HEK293 (cell line): ENCODE results near the gene MATN1.

Experiments
- CTCF ChIA-PET: fragments of 350-600 bp; formaldehyde crosslinking; extraction: SDS; loops from one replicate; lab custom pipeline; 2021; ENCODE audit warnings: antibody characterized with exemption; lab: Yijun Ruan, JAX
- POLR2A ChIA-PET: fragments of 300-600 bp; formaldehyde crosslinking; extraction: SDS; loops from one replicate; lab custom pipeline; 2020; ENCODE audit warnings: antibody characterized with exemption, inconsistent platforms; lab: Yijun Ruan, JAX
- H3K27ac ChIP-seq: fragments of 200-500 bp; sonication (Bioruptor generic); 2 replicates; pipeline ENCODE4 v1.5.1; 2014; ENCODE audit warnings: low read depth, low read length, control low read depth, inconsistent platforms; ENCODE audit errors: extremely low read depth
- H3K36me3 ChIP-seq, 2 experiments: fragments of 200-500 bp in 1 of 2; sonication (Bioruptor generic) in 1 of 2; 1 replicate in 1 of 2; 2 replicates in 1 of 2; pipeline ENCODE4 v1.5.1; 2014 to 2017; ENCODE audit warnings: inconsistent platforms in 2 of 2, low read length in 2 of 2; ENCODE audit not compliant: control insufficient read depth in 2 of 2, insufficient read depth in 1 of 2
- H3K4me1 ChIP-seq: fragments of 200-500 bp; sonication (Bioruptor generic); 2 replicates; pipeline ENCODE4 v1.5.1; 2014; ENCODE audit warnings: mild to moderate bottlenecking, low read length, inconsistent platforms; ENCODE audit not compliant: control insufficient read depth, insufficient read depth
- H3K4me3 ChIP-seq: 2 replicates; pipeline ENCODE4 v1.5.1; 2011; ENCODE audit warnings: low read depth, mild to moderate bottlenecking, control low read depth, low read length, moderate library complexity
- H3K9me3 ChIP-seq: fragments of 200-500 bp; sonication (Bioruptor generic); 2 replicates; pipeline ENCODE4 v1.5.1; 2014; ENCODE audit warnings: low read depth, low read length, inconsistent platforms; ENCODE audit not compliant: control insufficient read depth, insufficient read depth
- ZBTB20 ChIP-seq: fragments of 450-650 bp; formaldehyde crosslinking; IDR thresholded peaks from 2 replicates; pipeline ENCODE4 v1.5.1; 2016; ENCODE audit warnings: missing biosample characterization, missing genetic modification characterization
- ZNF184 ChIP-seq: fragments of 450-650 bp; IDR thresholded peaks from 2 replicates; pipeline ENCODE4 v1.5.1; 2018; ENCODE audit warnings: missing biosample characterization, mild to moderate bottlenecking, missing genetic modification characterization
- ZNF335 ChIP-seq: fragments of 450-650 bp; formaldehyde crosslinking; conservative IDR thresholded peaks from 2 replicates; pipeline ENCODE4 v1.5.1; 2016; ENCODE audit warnings: missing biosample characterization, missing genetic modification characterization
- ZNF426 ChIP-seq: fragments of 450-650 bp; formaldehyde crosslinking; IDR thresholded peaks from 2 replicates; pipeline ENCODE4 v1.5.1; 2017; ENCODE audit warnings: missing biosample characterization, missing genetic modification characterization, mild to moderate bottlenecking, inconsistent platforms, moderate library complexity
- ZNF514 ChIP-seq: fragments of 450-650 bp; formaldehyde crosslinking; IDR thresholded peaks from 2 replicates; pipeline ENCODE4 v1.5.1; 2016; ENCODE audit warnings: missing biosample characterization, missing genetic modification characterization
- ZNF664 ChIP-seq: fragments of 450-650 bp; formaldehyde crosslinking; IDR thresholded peaks from 2 replicates; pipeline ENCODE4 v1.5.1; 2016; ENCODE audit warnings: missing biosample characterization, missing genetic modification characterization
- ZNF768 ChIP-seq: fragments of 450-650 bp; formaldehyde crosslinking; IDR thresholded peaks from 2 replicates; pipeline ENCODE4 v1.5.1; 2018; ENCODE audit warnings: missing biosample characterization, mild to moderate bottlenecking, missing genetic modification characterization
- TF ChIP-seq, protein P1 (sequence below): fragments of 450-650 bp; formaldehyde crosslinking; IDR thresholded peaks from 2 replicates; pipeline ENCODE4 v1.5.1; 2016; ENCODE audit warnings: missing biosample characterization, missing genetic modification characterization, low read depth
- TF ChIP-seq, protein P2 (sequence below): fragments of 450-650 bp; formaldehyde crosslinking; IDR thresholded peaks from 2 replicates; pipeline ENCODE4 v1.5.1; 2017; ENCODE audit warnings: missing biosample characterization, missing genetic modification characterization
- TF ChIP-seq, protein P3 (sequence below): fragments of 450-650 bp; formaldehyde crosslinking; IDR thresholded peaks from 2 replicates; pipeline ENCODE4 v1.5.1; 2016; ENCODE audit warnings: missing biosample characterization, missing genetic modification characterization

Gene MATN1

DNA sequence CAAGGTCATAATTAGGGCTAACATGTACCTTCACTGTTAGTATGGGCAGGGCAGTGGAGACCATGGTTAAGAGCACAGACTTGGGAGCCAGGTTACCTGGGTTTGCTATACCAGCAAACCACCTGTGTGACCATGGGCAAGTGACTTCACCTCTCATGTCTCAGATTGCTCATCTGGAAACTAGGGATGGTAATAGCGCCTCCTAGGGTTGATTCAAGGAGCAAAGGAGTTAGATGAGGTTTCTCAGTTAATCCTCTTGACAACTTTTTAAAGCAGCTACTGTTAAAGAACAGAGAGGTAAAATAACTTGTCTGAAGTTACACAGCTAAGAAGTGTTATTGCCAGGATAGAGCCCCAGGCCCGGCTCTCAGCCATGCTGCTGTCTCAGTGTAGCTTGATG lies 790 bp upstream of the MATN1 start:
- Histone ChIP-seq H3K27ac (no peak overlapping the region), H3K4me1 (no peaks in the 10 kb centered on the region), H3K36me3 (no peaks in the 10 kb centered on the region), H3K4me3 (no peak overlapping the region), H3K9me3 (no peaks in the 10 kb centered on the region)
- TF ChIP-seq ZNF664 (tag by site-specific recombination) (peak; percentile 39; the same call in 1 of the 2 replicates), ZBTB20 (no peak), ZNF768 (0 out of 2 replicates have a peak, but pooled peaks have one; percentile 19)
- TF ChIP-seq, protein P1, sequence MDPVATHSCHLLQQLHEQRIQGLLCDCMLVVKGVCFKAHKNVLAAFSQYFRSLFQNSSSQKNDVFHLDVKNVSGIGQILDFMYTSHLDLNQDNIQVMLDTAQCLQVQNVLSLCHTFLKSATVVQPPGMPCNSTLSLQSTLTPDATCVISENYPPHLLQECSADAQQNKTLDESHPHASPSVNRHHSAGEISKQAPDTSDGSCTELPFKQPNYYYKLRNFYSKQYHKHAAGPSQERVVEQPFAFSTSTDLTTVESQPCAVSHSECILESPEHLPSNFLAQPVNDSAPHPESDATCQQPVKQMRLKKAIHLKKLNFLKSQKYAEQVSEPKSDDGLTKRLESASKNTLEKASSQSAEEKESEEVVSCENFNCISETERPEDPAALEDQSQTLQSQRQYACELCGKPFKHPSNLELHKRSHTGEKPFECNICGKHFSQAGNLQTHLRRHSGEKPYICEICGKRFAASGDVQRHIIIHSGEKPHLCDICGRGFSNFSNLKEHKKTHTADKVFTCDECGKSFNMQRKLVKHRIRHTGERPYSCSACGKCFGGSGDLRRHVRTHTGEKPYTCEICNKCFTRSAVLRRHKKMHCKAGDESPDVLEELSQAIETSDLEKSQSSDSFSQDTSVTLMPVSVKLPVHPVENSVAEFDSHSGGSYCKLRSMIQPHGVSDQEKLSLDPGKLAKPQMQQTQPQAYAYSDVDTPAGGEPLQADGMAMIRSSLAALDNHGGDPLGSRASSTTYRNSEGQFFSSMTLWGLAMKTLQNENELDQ (tag by site-specific recombination) = no peak
- ChIA-PET POLR2A (interaction anchor here (0.6 kb wide), 1 partner anchor 59 kb away, joined by 3 read pairs; no protein-coding TSS in a partner anchor), CTCF (interaction anchor here (0.6 to 13.2 kb wide), 5 partner anchors 57 to 465 kb away, joined by 4 to 374 read pairs (median 9); no protein-coding TSS in a partner anchor)

DNA sequence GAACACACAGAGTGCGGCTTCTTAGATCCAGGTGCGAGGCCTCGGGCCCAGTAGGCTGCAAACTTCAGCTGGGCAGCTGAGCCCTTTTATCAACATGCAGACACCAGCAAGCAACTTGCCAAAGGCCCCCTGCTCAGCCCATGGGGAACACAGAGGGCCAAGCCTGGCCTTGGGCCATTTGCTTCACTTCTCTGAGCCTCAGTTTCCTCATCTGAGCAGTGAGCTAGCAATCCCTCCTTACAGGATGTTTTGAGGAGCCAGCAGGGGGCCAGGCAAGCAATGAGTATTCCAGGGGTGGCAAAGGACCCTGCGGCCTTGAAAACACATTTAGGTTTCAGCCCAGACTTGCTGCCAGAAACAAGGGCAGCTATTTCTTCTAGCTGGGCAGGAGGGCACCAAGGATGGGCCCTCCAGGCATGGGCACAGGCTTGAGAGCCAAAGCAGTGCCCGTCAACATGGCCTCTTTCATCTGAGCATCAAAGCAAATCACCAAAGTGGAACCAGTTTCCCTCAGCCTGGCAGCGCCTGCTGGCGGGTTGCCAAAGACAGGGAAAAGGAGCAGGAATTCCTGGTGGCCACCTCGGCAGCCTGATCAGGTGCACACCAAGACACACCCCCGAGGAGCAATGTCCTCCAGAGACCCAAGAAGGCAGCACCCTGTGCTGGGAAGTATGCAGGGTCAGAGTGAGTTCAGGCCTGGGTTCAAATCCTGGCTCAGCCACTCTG lies 1.4 kb downstream of the MATN1 start:
- ChIA-PET POLR2A (interaction anchor here (0.5 to 1.5 kb wide), 2 partner anchors 58 to 1955 kb away, joined by 3 to 7 read pairs; no protein-coding TSS in a partner anchor), CTCF (interaction anchor here (4.1 to 13.2 kb wide), 3 partner anchors 60 to 189 kb away, joined by 51 to 374 read pairs (median 78); no protein-coding TSS in a partner anchor)
- no peaks in the 10 kb centered on the region for H3K36me3 ChIP-seq

DNA sequence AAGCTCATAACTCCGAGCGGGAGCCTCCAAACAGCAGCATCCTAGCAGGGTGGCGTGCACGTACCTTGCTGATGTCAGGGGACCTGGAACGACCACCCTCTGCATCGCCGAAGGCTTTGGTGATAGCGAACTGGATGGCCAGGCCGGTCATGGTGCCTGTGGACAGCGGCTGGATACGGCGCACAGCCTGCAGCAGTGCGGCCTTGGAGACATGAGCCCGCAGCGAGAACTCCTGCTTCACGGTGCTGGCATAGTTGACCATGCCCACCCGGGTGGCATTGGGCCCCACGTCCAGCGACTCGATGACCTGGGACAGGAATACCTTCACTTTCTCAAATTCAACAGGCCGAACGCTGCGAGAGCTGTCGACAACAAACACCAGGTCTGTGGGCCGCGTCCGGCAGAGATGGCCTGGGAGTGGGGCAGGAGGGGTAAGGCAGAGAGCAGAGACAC lies 2.0 kb downstream of the MATN1 start:
- H3K4me1 ChIP-seq = no peaks in the 10 kb centered on the region
- POLR2A ChIA-PET = interaction anchor here (0.5 to 1.5 kb wide), 2 partner anchors 58 to 1955 kb away, joined by 3 to 7 read pairs; no protein-coding TSS in a partner anchor
- CTCF ChIA-PET = interaction anchor here (1.4 to 13.2 kb wide), 5 partner anchors 9 to 189 kb away, joined by 4 to 374 read pairs (median 51); no protein-coding TSS in a partner anchor
- H3K9me3 ChIP-seq = no peaks in the 10 kb centered on the region
- no peaks in the 10 kb centered on the region for H3K36me3 ChIP-seq
- no peak overlapping the region for H3K27ac ChIP-seq
- H3K4me3 ChIP-seq = no peak overlapping the region
- TF ChIP-seq, protein P2, sequence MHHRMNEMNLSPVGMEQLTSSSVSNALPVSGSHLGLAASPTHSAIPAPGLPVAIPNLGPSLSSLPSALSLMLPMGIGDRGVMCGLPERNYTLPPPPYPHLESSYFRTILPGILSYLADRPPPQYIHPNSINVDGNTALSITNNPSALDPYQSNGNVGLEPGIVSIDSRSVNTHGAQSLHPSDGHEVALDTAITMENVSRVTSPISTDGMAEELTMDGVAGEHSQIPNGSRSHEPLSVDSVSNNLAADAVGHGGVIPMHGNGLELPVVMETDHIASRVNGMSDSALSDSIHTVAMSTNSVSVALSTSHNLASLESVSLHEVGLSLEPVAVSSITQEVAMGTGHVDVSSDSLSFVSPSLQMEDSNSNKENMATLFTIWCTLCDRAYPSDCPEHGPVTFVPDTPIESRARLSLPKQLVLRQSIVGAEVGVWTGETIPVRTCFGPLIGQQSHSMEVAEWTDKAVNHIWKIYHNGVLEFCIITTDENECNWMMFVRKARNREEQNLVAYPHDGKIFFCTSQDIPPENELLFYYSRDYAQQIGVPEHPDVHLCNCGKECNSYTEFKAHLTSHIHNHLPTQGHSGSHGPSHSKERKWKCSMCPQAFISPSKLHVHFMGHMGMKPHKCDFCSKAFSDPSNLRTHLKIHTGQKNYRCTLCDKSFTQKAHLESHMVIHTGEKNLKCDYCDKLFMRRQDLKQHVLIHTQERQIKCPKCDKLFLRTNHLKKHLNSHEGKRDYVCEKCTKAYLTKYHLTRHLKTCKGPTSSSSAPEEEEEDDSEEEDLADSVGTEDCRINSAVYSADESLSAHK (tag by site-specific recombination) = no peak
- no peak for TF ChIP-seq ZNF514

More for the DNA sequence above, 1.4 kb downstream of the MATN1 start:
- no peaks in the 10 kb centered on the region for H3K9me3 ChIP-seq
- H3K4me3 ChIP-seq = no peak overlapping the region
- H3K4me1 ChIP-seq = no peaks in the 10 kb centered on the region
- no peak overlapping the region for H3K27ac ChIP-seq
- 0 out of 2 replicates have a peak, but pooled peaks have one; percentile 28 for TF ChIP-seq ZNF335
- TF ChIP-seq, protein P3, sequence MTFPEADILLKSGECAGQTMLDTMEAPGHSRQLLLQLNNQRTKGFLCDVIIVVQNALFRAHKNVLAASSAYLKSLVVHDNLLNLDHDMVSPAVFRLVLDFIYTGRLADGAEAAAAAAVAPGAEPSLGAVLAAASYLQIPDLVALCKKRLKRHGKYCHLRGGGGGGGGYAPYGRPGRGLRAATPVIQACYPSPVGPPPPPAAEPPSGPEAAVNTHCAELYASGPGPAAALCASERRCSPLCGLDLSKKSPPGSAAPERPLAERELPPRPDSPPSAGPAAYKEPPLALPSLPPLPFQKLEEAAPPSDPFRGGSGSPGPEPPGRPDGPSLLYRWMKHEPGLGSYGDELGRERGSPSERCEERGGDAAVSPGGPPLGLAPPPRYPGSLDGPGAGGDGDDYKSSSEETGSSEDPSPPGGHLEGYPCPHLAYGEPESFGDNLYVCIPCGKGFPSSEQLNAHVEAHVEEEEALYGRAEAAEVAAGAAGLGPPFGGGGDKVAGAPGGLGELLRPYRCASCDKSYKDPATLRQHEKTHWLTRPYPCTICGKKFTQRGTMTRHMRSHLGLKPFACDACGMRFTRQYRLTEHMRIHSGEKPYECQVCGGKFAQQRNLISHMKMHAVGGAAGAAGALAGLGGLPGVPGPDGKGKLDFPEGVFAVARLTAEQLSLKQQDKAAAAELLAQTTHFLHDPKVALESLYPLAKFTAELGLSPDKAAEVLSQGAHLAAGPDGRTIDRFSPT (tag by site-specific recombination) = 0 out of 2 replicates have a peak, but pooled peaks have one; percentile 15
- TF ChIP-seq ZNF426 (tag by site-specific recombination) = no peak
- TF ChIP-seq ZNF184 (tag by site-specific recombination) = no peak
